DND-41 (cell line): Measurements from ENCODE around the gene DCAF8L2.

Source experiments
- CTCF ChIP-seq: IDR thresholded peaks from 2 replicates; pipeline ENCODE4 v1.5.1; 2012; ENCODE audit warnings: borderline replicate concordance, low read length, moderate library complexity, mild to moderate bottlenecking; ENCODE audit not compliant: poor library complexity, severe bottlenecking; ENCODE audit errors: extremely low read depth
- EZH2 ChIP-seq: IDR thresholded peaks from 3 replicates; pipeline ENCODE4 v1.6.1; 2012; ENCODE audit warnings: borderline replicate concordance, low read depth, mild to moderate bottlenecking, moderate library complexity, low read length, inconsistent platforms; ENCODE audit not compliant: severe bottlenecking

- TF ChIP-seq CTCF: no peak
- TF ChIP-seq EZH2: no peak
Measured at GRCh38 chrX:27680726-27681125, 90.6 kb downstream of the DCAF8L2 start.
